WTC11 (cell line): Measurements from ENCODE around the gene NUB1. TPM values are rescaled to one million over a fixed set of nuclear protein-coding genes. Genes with fewer than 3 reads are reported as not detected.

Experiments used
- CDX4 ChIP-seq: fragments of 250-450 bp; sonication (Bioruptor Pico); IDR thresholded peaks from 2 replicates; pipeline ENCODE4 v1.9.0; 2021; ENCODE audit warnings: moderate library complexity, mild to moderate bottlenecking, inconsistent platforms, borderline replicate concordance
- CREB1 ChIP-seq: sonication (generic); formaldehyde crosslinking; IDR thresholded peaks from 2 replicates; pipeline ENCODE4 v1.8.0; 2023; ENCODE audit warnings: mild to moderate bottlenecking, missing genetic modification reagents
- E2F1 ChIP-seq: sonication (generic); formaldehyde crosslinking; IDR thresholded peaks from 2 replicates; pipeline ENCODE4 v1.8.0; 2022; ENCODE audit warnings: mild to moderate bottlenecking, missing genetic modification reagents
- EMX1 ChIP-seq: fragments of 250-450 bp; sonication (Bioruptor Pico); IDR thresholded peaks from 2 replicates; pipeline ENCODE4 v1.8.0; 2021; ENCODE audit warnings: mild to moderate bottlenecking
- HMGA2 ChIP-seq: fragments of 250-450 bp; sonication (Bioruptor Pico); IDR thresholded peaks from 2 replicates; pipeline ENCODE4 v1.4.0; 2021; ENCODE audit warnings: mild to moderate bottlenecking, moderate library complexity
- IRF1 ChIP-seq: sonication (generic); formaldehyde crosslinking; IDR thresholded peaks from 2 replicates; pipeline ENCODE4 v1.8.0; 2023; ENCODE audit warnings: missing genetic modification reagents
- IRF2 ChIP-seq: sonication (generic); formaldehyde crosslinking; IDR thresholded peaks from 2 replicates; pipeline ENCODE4 v1.8.0; 2022; ENCODE audit warnings: low read depth, missing genetic modification reagents, borderline replicate concordance
- KAT7 ChIP-seq: sonication (generic); formaldehyde crosslinking; IDR thresholded peaks from 2 replicates; pipeline ENCODE4 v1.8.1; 2023; ENCODE audit warnings: missing genetic modification reagents, mild to moderate bottlenecking, borderline replicate concordance
- MLX ChIP-seq: sonication (generic); formaldehyde crosslinking; IDR thresholded peaks from 2 replicates; pipeline ENCODE4 v1.8.1; 2023; ENCODE audit warnings: mild to moderate bottlenecking, missing genetic modification reagents, moderate library complexity
- NR2C2 ChIP-seq: sonication (generic); formaldehyde crosslinking; IDR thresholded peaks from 2 replicates; pipeline ENCODE4 v1.8.0; 2022; ENCODE audit warnings: mild to moderate bottlenecking, missing genetic modification reagents
- PRDM15 ChIP-seq: sonication (generic); formaldehyde crosslinking; IDR thresholded peaks from 2 replicates; pipeline ENCODE4 v1.8.0; 2022; ENCODE audit warnings: missing genetic modification reagents
- PREB ChIP-seq: sonication (generic); formaldehyde crosslinking; IDR thresholded peaks from 2 replicates; pipeline ENCODE4 v1.8.1; 2022; ENCODE audit warnings: mild to moderate bottlenecking, missing genetic modification reagents, moderate library complexity, borderline replicate concordance
- RELA ChIP-seq: sonication (generic); formaldehyde crosslinking; IDR thresholded peaks from 2 replicates; pipeline ENCODE4 v1.8.1; 2022; ENCODE audit warnings: missing genetic modification reagents, mild to moderate bottlenecking, borderline replicate concordance
- SMAD4 ChIP-seq: sonication (generic); formaldehyde crosslinking; IDR thresholded peaks from 2 replicates; pipeline ENCODE4 v1.8.0; 2022; ENCODE audit warnings: mild to moderate bottlenecking, missing genetic modification reagents
- SP1 ChIP-seq: sonication (generic); formaldehyde crosslinking; conservative IDR thresholded peaks from 2 replicates; pipeline ENCODE4 v1.8.1; 2022; ENCODE audit warnings: missing genetic modification reagents
- TCF7 ChIP-seq: sonication (generic); formaldehyde crosslinking; IDR thresholded peaks from 2 replicates; pipeline ENCODE4 v1.8.0; 2022; ENCODE audit warnings: mild to moderate bottlenecking, low read depth, missing genetic modification reagents, moderate library complexity
- USF1 ChIP-seq: sonication (generic); formaldehyde crosslinking; IDR thresholded peaks from 2 replicates; pipeline ENCODE4 v1.8.0; 2022; ENCODE audit warnings: mild to moderate bottlenecking, missing genetic modification reagents
- ZMAT4 ChIP-seq: fragments of 250-450 bp; sonication (Bioruptor Pico); IDR thresholded peaks from 2 replicates; pipeline ENCODE4 v1.9.0; 2021; ENCODE audit warnings: mild to moderate bottlenecking
- ZNF121 ChIP-seq: sonication (generic); formaldehyde crosslinking; IDR thresholded peaks from 2 replicates; pipeline ENCODE4 v1.8.0; 2023; ENCODE audit warnings: missing genetic modification reagents
- ZNF263 ChIP-seq: sonication (generic); formaldehyde crosslinking; IDR thresholded peaks from 2 replicates; pipeline ENCODE4 v1.8.1; 2022; ENCODE audit warnings: low read depth, mild to moderate bottlenecking, moderate library complexity, missing genetic modification reagents
- ZNF423 ChIP-seq: fragments of 250-450 bp; sonication (Bioruptor Pico); IDR thresholded peaks from 2 replicates; pipeline ENCODE4 v2.1.2; 2022; ENCODE audit warnings: mild to moderate bottlenecking, moderate library complexity
- ZNF532 ChIP-seq: fragments of 250-450 bp; sonication (Bioruptor Pico); IDR thresholded peaks from 2 replicates; pipeline ENCODE4 v1.9.0; 2021; ENCODE audit warnings: mild to moderate bottlenecking, borderline replicate concordance
- total RNA-seq: library from RNA; stranded (reverse); gene quantifications from 3 replicates; pipeline ENCODE4 v1.2.3, GENCODE V29; 2021

NUB1 gene
- total RNA-seq, 1 experiment from 2014 or later = 38.3 TPM

GRCh38 chr7:151341357-151342101 is at the start of gene NUB1 (continued):
- TF ChIP-seq ZMAT4 (CRISPR knock-in tag) (no peak), PRDM15 (0 out of 2 replicates have a peak, but pooled peaks have one; percentile 11), PREB (no peak), IRF1 (CRISPR knock-in tag) (no peak), ZNF532 (no peak), HMGA2 (CRISPR knock-in tag) (no peak), SP1 (CRISPR knock-in tag) (peak; percentile 99), MLX (CRISPR knock-in tag) (no peak), IRF2 (no peak), TCF7 (CRISPR knock-in tag) (no peak), EMX1 (CRISPR knock-in tag) (no peak), SMAD4 (CRISPR knock-in tag) (no peak), ZNF263 (CRISPR knock-in tag) (no peak), KAT7 (CRISPR knock-in tag) (0 out of 2 replicates have a peak, but pooled peaks have one; percentile 78), CDX4 (CRISPR knock-in tag) (no peak), NR2C2 (CRISPR knock-in tag) (peak; percentile 79), ZNF121 (CRISPR knock-in tag) (no peak), E2F1 (CRISPR knock-in tag) (no peak), ZNF423 (CRISPR knock-in tag) (no peak), RELA (CRISPR knock-in tag) (peak; percentile 64; the same call in 1 of the 2 replicates), CREB1 (CRISPR knock-in tag) (no peak), USF1 (CRISPR knock-in tag) (no peak)
